Stimulated activated CD8-positive, alpha-beta memory T cell treated with anti-CD3 and anti-CD28 coated beads, Interleukin-7, amount 100 ng/mL, for 24 hours (primary cell): Measurements from ENCODE around the gene RABL2A.
"Not testable (repeated sequence)": the region's sequence is repeated elsewhere in the genome, so short reads cannot be mapped to it uniquely, and the experiment has no call there.

ENCODE experiments used
- DNase-seq: peaks from one replicate; pipeline ENCODE4 v3.0.0-alpha.2; 2020; ENCODE audit warnings: low read depth

The RABL2A gene

GRCh38 chr2:113685471-113685870 is 58.4 kb downstream of the RABL2A start:
- DNase-seq = no peak

GRCh38 chr2:113686537-113686936 is 59.5 kb downstream of the RABL2A start:
- no peak for DNase-seq

DNA sequence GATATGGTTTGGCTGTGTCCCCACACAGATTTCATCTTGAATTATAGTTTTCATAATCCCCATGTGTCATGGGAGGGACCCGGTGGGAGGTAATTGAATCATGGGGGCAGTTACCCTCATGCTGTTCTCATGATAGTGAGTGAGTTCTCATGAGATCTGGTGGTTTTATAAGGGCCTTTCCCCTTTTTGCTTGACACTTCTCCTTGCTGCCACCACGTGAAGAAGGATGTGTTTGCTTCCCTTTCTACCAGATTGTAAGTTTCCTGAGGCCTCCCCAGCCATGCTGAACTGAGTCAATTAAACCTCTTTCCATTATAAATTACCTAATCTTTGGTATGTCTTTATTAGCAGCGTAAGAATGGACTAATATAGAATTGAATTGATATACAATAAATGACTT is 63.8 kb downstream of the RABL2A start:
- not testable (repeated sequence) for DNase-seq
